ENCODE data around the gene NETO2.
"Not testable (repeated sequence)": the region's sequence is repeated elsewhere in the genome, so short reads cannot be mapped to it uniquely, and the experiment has no call there.

NETO2 gene

DNA sequence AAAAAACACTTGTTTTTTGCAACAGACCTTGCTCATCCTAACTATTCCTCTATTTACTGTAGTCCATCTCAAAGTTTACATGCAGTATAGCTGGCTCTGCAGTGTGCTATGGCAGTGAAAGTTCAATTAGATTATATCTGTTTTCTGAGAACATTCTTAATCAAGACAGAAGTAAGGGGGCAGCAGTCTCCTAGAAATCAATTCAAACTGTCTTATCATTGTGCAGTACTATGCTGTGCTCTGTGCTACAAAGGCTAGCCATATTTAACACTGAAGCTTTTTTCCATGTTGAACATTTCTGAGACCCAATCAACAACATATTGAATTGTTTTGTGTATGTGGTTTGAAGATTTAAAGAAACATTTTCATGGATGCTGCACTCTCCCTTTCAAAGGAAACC lies 11.4 kb downstream of the NETO2 start:
- peak; percentile 11 for DNase-seq

- DNase-seq, result no peak
Measured at GRCh38 chr16:47129755-47130435, 13.8 kb downstream of the NETO2 start.

DNA sequence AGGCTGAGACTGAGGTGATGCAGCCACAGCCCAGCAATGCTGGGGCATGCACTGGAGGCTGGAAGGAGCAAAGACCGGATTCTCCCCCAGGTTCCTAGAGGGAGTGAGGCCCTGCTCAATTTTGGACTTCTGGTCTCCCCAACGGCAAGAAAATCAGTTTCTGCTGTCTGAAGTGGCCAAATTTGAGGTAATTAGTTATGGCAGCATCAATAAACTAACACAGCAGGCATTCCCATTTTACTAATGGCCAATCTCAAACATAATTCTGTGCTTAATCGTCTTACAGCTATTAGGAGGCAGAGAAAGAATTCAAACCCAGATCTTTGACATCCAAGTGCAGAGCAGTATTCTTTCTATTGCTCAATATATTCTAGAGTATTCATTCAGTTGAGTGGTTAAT lies 16.2 kb downstream of the NETO2 start:
- DNase-seq, result no peak

- DNase-seq, result no peak
Measured at GRCh38 chr16:47125757-47126156, 18.0 kb downstream of the NETO2 start.

DNA sequence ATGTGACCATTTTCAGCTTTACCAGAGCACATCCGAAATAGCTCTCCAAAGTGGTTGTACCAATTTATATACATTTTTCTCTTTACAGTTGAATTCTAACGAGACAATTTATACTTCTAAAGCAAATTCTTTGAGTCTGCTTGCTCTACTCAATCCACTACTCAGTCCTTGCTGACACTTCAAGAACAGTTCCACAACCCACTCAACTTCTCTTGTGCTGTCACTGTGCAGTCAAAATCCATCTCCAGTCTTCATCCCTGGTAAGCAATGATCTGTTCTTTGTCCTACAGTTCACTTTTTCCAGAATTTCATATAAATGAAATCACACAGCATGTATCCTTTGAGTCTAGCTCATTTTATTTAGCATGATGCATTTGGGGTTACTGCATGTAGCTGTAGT lies 30.6 kb downstream of the NETO2 start:
- no peak for DNase-seq

GRCh38 chr16:47110939-47111338 lies 32.8 kb downstream of the NETO2 start:
- DNase-seq, result no peak

- no peak for DNase-seq
Measured at GRCh38 chr16:47109361-47109760, 34.4 kb downstream of the NETO2 start.

GRCh38 chr16:47102921-47103320 lies 40.8 kb downstream of the NETO2 start:
- not testable (repeated sequence) for DNase-seq

DNA sequence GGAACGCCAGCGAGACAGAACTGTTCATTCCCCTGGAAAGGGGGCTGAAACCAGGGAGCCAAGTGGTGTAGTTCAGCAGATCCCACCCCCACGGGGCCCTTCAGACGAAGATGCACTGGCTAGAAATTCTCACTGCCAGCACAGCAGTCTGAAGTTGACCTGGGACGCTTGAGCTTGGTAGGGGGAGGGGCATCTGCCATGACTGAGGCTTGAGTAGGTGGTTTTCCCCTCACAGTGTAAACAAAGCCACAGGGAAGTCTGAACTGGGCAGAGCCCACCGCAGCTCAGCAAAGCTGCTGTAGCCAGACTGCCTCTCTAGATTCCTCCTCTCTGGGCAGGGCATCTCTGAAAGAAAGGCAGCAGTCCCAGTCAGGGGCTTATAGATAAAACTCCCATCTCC lies 46.6 kb downstream of the NETO2 start:
- not testable (repeated sequence) for DNase-seq

DNA sequence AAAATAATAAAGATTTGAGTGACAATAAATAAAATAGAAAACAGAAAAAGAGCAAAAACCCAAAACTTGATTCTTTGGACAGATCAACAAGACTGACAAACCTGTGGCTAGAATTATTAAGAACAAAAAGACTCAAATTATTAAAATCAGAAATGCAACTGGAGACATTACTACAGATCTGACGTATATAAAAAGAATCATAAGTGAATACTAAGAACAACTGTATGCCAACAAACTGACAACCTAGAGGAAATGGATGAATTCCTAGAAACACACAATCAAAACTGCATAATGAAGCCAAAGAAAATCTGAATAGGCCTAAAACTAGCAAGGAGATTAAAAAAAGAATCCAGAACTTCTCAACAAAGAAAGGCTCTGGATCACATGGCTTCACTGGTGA lies 47.4 kb downstream of the NETO2 start:
- no peak for DNase-seq

- DNase-seq, result no peak
Measured at GRCh38 chr16:47084198-47084597, 59.5 kb downstream of the NETO2 start.

GRCh38 chr16:47082099-47082865 lies 61.5 kb downstream of the NETO2 start:
- no peak for DNase-seq

GRCh38 chr16:47081115-47081514 lies 62.6 kb downstream of the NETO2 start:
- DNase-seq, result no peak

DNA sequence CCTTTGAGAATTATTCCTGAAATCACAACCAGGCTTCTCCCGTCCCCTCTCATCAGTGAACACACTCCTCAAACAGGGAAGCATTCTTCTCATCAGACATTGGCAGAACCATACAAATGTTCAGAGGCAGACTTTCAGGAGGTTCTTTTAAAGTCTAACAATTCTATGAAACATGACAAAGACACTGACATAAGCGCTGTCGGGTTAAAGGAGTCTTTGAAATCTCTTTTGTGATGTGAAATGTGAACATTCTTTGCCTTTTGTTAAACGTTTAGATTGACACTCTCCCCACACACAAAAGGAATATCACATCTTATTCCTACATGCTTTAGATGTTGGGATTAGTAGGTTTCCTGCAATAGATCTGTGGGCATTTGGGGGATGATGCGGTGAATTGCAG lies 63.9 kb downstream of the NETO2 start:
- no peak for DNase-seq

DNA sequence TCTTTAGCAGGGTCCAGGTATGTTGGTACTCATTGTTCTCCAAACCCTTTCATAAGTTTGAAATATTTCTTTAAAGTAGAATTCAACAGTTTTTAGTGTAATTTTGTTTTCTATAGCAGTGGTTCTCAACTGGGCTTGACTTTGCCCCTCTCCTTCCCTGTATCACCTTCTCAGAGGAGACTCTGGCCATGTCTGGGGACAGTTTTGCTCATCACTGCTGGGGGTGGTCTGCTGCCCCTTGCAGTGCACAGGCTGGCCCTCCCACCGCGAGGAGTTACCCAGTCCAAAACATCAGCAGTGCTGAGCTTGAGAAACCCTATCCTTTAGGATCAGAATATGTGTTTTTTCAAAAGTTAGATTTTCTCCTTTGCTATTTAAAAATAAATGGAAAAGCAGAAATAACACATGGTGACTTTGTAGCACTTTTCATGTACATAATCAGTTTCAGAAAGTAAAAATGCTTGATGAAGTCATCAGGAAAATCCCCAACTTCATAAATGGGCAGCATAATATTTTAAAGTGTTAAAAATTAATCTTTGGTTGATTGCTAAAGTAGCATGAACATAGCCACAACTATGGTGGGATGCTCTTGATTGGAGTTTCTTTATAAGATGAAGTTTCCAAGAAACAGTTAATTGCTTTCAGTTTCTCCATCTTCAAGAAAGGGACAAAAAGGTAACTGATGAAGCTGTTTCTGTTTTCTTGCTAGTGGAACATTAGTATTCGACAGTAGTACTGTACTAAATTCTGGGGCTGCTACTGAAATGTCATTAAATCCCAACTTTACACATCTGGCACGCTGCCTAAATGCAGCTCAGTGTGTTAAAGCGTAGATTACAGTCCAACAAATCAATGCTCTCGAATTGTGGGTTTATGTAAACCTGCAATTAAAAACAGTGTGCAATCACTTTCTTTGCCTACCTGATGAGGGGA lies 70.3 kb downstream of the NETO2 start:
- DNase-seq, result no peak

- no peak for DNase-seq
Measured at GRCh38 chr16:47072158-47072557, 71.6 kb downstream of the NETO2 start.

- no peak for DNase-seq
Measured at GRCh38 chr16:47069841-47070584, 73.7 kb downstream of the NETO2 start.

DNA sequence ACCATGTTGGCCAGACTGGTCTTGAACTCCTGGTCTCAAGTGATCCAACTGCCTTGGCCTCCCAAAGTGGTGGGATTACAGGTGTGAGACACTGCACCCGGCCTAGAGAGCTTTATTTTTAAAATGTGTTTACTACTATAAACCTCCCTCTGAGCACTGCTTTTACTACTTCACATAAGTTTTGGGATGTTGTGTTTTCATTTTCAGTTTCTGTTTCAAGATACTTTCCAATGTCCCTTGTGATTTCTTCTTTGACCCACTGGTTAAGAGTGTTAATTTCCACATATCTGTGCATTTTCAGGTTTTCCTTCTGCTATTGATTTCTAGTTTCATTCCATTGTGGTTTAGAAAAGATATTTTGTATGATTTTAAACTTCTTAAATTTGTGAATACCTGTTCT lies 74.4 kb downstream of the NETO2 start:
- DNase-seq, result no peak

- DNase-seq, result no peak
Measured at GRCh38 chr16:47067203-47067602, 76.5 kb downstream of the NETO2 start.

DNA sequence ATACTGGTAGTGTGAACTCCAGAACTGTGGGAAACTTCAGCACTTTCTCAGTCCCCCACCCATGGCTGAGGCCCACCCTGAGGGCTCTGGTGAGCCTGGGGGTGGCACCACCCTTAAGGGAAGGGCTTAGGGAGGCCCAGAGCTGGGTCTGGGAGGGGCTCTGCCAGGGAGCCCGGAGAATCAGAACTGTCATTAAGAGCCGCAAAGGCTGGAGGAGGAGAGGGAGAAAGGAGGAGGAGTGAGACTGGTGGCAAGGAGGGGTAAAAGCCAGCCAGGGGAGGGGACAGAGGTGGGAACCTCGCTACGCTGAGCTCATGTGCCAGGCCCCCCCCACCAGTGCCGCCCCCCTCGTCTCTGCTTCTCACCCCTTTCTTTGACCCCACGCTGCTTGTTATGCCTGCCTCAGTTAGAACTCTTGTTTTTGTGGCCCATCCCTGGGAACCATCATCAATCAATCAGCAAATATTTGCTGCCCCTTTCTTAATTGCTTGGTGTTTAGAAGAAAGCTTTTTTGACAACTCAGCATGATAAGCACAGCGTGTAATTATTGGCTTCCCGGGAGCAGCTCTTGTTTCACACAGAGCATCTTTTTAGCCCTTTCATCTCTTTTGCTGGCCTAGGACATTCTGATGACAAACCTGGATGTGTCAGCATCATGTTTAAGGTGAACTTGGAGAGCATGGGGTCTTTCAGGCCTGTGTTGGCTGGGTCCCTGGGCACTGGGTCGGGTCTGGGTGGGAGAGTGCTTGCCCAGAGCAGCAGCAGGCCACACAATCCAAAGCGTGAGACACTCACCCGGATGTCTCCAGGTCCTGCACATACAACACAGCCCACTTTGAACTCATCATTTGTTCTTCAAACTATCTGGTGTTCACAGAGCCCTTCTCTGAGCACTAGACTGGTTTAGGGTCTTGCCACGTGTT lies 77.7 kb downstream of the NETO2 start:
- no peak for DNase-seq

GRCh38 chr16:47064775-47065174 lies 79.0 kb downstream of the NETO2 start:
- DNase-seq, result no peak

All from fibroblast of skin of right quadriceps (primary cell).